Stimulated activated CD4-positive, alpha-beta T cell treated with anti-CD3 and anti-CD28 coated beads, TNF-alpha, amount 100 ng/mL, for 48 hours (primary cell): Measurements from ENCODE around the gene MOCS3.
A peak's percentile ranks its signal among the peaks of the same experiment; 100 is the strongest.
"Not testable (repeated sequence)": the region's sequence is repeated elsewhere in the genome, so short reads cannot be mapped to it uniquely, and the experiment has no call there.

ENCODE experiments used
- DNase-seq, 3 donors: peaks; one replicate each; pipeline ENCODE4 v3.0.0-alpha.2; 2020; ENCODE audit warnings: low read depth in 3 of 3

Gene MOCS3

DNA sequence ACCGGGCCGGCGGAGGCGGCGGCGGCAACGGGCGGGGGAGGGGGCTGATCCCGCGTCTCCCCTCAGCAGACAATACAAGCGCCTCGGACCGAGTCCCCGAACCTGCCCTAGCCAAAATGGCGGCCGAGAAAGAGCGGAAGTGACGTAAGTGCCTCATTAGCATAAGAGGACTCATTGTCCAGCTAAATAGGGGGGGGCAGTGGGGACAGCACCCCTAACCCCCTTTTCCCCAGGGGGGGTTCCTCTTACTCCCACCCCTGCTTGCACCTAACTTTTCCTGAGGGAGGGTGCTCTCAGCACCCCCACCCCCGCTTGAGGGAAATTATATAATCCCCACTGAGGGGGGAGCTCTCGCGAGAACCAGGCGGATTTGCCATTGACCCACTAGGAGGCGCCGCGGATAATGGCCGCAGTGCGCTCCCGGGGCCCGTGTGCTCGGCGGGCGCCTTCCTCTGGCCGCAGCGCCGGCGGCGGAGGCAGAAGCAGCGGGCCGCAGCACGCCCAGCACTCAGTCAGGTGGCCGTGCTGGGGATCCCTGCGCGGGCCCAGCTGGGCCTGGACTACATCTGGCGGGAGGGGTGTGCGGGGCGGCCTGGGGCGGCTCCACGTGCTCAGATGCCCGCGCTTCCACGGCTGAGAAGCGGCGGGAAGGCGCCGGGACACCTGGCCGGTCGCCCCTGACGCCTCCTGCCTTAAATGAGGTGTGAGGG lies 27.2 kb upstream of the MOCS3 start, which contains the start of gene ADNP:
TSS of gene ADNP (minus strand) at position 132 of the 710 bp plus-strand sequence. CDS start 27,441 bp downstream, outside the sequence.
- peak; percentile 67 to 76 (median 75) for DNase-seq

- DNase-seq: no peak
These were observed 26.6 kb upstream of the MOCS3 start for GRCh38 chr20:50932016-50932485.

GRCh38 chr20:50932691-50933280 lies 25.8 kb upstream of the MOCS3 start:
- DNase-seq: no peak

DNA sequence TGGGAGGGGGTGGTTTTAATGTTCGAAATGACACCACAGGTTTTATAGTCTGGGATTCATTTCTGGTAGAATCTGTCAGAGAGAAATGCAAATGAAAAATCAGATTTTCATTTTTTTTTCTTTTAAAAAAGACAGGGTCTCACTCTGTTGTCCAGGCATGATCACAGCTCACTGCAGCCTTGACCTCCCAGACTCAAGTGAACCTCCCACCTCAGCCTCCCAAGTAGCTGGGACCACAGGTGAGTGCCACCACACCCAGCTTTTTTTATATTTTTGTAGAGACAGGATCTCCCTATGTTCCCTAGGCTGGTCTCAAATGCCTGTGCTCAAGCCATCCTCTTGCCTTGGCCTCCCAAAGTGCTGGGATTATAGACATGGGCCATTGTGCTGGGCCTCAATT lies 25.0 kb upstream of the MOCS3 start:
- no peak for DNase-seq

- no peak for DNase-seq
These were observed 15.5 kb upstream of the MOCS3 start for GRCh38 chr20:50943069-50943468.

GRCh38 chr20:50948132-50948785 lies 10.4 kb upstream of the MOCS3 start:
- no peak for DNase-seq

DNA sequence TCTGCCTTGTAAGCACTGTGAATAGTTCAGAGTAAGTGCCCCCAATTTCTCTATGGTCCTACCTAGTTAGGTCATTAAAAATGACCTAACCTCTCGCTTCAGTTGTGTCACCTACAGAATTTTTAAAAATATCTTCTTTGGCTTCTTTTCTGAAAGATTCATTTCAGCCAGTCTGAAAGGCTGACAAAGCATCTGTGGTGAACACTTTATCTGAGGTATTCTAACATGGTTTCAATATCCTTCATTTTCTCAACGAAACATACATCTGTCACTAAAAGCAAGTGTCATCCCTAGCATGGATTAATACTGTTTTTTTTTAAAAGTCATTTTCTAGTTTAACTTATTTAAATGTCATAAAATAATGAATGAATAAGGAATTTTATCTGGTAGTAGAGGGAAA lies 5.4 kb upstream of the MOCS3 start:
- no peak for DNase-seq

GRCh38 chr20:50953821-50954220 lies 4.8 kb upstream of the MOCS3 start:
- DNase-seq: no peak

GRCh38 chr20:50957276-50957675 lies 1.3 kb upstream of the MOCS3 start:
- no peak for DNase-seq

DNA sequence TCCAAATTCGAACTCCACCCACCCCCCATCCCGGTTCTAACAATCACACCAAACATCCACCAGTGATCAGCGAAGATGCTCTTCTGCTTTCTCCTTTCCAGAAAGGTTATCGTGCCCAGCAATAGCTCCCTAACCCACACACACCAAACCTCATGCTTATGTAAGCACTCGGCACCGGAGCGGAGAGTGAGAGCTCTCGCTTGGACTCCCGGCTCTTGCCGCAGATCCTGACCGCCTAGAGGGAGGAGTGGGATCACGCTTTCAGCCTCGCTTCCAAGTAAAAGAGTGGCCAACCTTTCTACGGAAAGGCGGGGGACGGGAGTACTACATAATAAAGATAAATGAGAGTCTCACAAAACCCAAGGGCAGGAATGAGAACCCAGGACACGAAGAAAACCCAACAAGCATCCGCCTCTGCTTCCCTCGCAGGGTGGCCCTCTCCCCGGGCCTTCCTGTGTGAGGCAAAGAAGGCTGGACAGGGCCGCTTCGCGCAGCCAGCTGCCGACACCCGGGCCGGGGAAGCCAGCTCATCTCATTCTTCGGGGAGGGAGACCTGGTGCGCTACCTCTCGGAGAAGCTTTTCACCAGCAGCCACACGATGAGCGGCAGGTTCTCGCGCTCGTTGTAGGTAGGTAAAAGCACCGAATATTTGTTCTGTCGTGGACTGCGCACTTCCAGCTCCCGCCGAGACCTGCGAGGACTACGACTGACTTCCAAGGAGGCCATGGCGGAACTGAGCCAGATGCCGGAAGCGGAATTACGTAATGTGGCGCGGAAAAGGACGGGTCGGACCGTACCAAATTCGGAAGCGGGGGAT lies 612 bp upstream of the MOCS3 start, which contains the start of gene DPM1:
TSS of gene DPM1 (minus strand) at position 735 of the 817 bp plus-strand sequence. CDS start at position 726, 9 bp downstream.
- peak; percentile 75 to 87 (median 76) for DNase-seq

DNA sequence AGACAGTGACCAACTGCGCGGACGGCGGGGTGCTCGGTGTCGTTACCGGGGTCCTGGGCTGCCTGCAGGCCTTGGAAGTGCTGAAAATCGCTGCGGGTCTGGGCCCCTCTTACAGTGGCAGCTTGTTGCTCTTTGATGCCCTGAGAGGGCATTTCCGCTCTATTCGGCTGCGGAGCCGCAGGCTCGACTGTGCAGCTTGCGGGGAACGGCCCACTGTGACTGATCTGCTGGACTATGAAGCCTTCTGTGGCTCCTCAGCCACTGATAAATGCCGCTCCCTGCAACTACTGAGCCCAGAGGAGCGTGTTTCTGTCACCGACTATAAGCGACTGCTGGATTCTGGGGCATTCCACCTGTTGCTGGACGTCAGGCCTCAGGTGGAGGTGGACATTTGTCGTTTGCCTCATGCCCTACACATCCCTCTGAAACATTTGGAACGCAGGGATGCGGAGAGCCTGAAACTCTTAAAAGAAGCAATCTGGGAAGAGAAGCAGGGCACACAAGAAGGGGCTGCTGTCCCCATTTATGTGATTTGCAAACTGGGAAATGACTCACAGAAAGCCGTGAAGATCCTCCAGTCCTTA lies 1.0 kb downstream of the MOCS3 start:
- DNase-seq: no peak

DNA sequence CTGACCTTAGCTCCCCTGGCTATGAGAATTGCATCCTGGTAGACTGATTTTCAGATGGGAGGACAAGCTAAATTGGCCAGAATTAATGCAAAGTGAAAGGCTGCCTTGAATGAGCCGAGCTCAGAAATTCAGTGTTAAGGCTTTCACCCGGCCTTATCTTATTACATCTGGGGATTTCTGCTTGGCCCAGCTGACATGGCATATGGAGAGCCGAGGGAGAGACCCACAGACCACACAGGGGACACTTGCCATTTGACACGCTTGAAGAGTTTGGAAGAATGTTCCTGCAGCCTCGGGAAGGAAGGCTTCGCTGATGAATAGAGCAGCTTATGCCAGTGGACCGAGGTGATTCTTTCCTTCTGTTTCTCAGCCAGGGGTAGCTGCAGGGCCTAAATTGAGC lies 9.0 kb downstream of the MOCS3 start:
- no peak for DNase-seq

- no peak for DNase-seq
These were observed 9.7 kb downstream of the MOCS3 start for GRCh38 chr20:50968289-50968688.

GRCh38 chr20:50969435-50969834 lies 10.8 kb downstream of the MOCS3 start:
- DNase-seq: no peak

GRCh38 chr20:50969912-50970311 lies 11.3 kb downstream of the MOCS3 start:
- no peak for DNase-seq

GRCh38 chr20:50975701-50976330 lies 17.2 kb downstream of the MOCS3 start:
- DNase-seq: no peak

GRCh38 chr20:50977066-50978021 lies 18.7 kb downstream of the MOCS3 start:
- no peak for DNase-seq

GRCh38 chr20:50978533-50978932 lies 19.9 kb downstream of the MOCS3 start:
- DNase-seq: not testable (repeated sequence)

GRCh38 chr20:50980071-50980681 lies 21.6 kb downstream of the MOCS3 start:
- peak; percentile 41 to 44 (median 41) for DNase-seq
